Stimulated activated CD4-positive, alpha-beta T cell treated with anti-CD3 and anti-CD28 coated beads, TNF-alpha, amount 100 ng/mL, for 1 hour (primary cell): ENCODE data around the gene WFS1.

Experiments
- DNase-seq, 3 donors: peaks; one replicate each; pipeline ENCODE4 v3.0.0-alpha.2; 2020; ENCODE audit warnings: low read depth in 3 of 3, low spot score in 1 of 3

WFS1 gene

GRCh38 chr4:6277935-6278800 lies 8.5 kb downstream of the WFS1 start:
- DNase-seq = no peak

- no peak for DNase-seq
Measured at GRCh38 chr4:6278801-6279197, 9.1 kb downstream of the WFS1 start.

- DNase-seq = no peak
Measured at GRCh38 chr4:6279582-6280289, 10.1 kb downstream of the WFS1 start.

GRCh38 chr4:6280365-6280996 lies 10.8 kb downstream of the WFS1 start:
- DNase-seq = no peak

- DNase-seq = no peak
Measured at GRCh38 chr4:6281436-6282313, 12.0 kb downstream of the WFS1 start.

- no peak for DNase-seq
Measured at GRCh38 chr4:6282314-6282771, 12.7 kb downstream of the WFS1 start.

GRCh38 chr4:6283282-6283681 lies 13.6 kb downstream of the WFS1 start:
- DNase-seq = no peak

- DNase-seq = no peak
Measured at GRCh38 chr4:6287017-6287788, 17.6 kb downstream of the WFS1 start.

- DNase-seq = no peak
Measured at GRCh38 chr4:6288342-6288741, 18.7 kb downstream of the WFS1 start.

- no peak for DNase-seq
Measured at GRCh38 chr4:6288871-6289270, 19.2 kb downstream of the WFS1 start.

- no peak for DNase-seq
Measured at GRCh38 chr4:6290256-6290655, 20.6 kb downstream of the WFS1 start.

- no peak for DNase-seq
Measured at GRCh38 chr4:6290769-6291547, 21.3 kb downstream of the WFS1 start.

- DNase-seq = no peak
Measured at GRCh38 chr4:6291784-6292297, 22.2 kb downstream of the WFS1 start.

- DNase-seq = no peak
Measured at GRCh38 chr4:6292376-6293096, 22.9 kb downstream of the WFS1 start.

GRCh38 chr4:6293097-6293445 lies 23.4 kb downstream of the WFS1 start:
- DNase-seq = no peak

GRCh38 chr4:6293661-6294060 lies 24.0 kb downstream of the WFS1 start:
- no peak for DNase-seq

GRCh38 chr4:6294705-6295421 lies 25.2 kb downstream of the WFS1 start:
- no peak for DNase-seq

GRCh38 chr4:6295495-6295894 lies 25.8 kb downstream of the WFS1 start:
- no peak for DNase-seq
